ENCODE measurements around the gene NOSTRIN.
"Not testable (repeated sequence)": the region's sequence is repeated elsewhere in the genome, so short reads cannot be mapped to it uniquely, and the experiment has no call there.

Gene NOSTRIN

GRCh38 chr2:168789776-168790175 lies 12.7 kb upstream of the NOSTRIN start (continued):
- TF ChIP-seq, protein P1, sequence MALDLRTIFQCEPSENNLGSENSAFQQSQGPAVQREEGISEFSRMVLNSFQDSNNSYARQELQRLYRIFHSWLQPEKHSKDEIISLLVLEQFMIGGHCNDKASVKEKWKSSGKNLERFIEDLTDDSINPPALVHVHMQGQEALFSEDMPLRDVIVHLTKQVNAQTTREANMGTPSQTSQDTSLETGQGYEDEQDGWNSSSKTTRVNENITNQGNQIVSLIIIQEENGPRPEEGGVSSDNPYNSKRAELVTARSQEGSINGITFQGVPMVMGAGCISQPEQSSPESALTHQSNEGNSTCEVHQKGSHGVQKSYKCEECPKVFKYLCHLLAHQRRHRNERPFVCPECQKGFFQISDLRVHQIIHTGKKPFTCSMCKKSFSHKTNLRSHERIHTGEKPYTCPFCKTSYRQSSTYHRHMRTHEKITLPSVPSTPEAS (tag by site-specific recombination; IDR thresholded peaks at IDR 0.05), result no peak
- no peak for TF ChIP-seq ZNF223 (tag by site-specific recombination; IDR thresholded peaks at IDR 0.05)
- no peak for TF ChIP-seq ZNF660 (tag by site-specific recombination; IDR thresholded peaks at IDR 0.05)

DNA sequence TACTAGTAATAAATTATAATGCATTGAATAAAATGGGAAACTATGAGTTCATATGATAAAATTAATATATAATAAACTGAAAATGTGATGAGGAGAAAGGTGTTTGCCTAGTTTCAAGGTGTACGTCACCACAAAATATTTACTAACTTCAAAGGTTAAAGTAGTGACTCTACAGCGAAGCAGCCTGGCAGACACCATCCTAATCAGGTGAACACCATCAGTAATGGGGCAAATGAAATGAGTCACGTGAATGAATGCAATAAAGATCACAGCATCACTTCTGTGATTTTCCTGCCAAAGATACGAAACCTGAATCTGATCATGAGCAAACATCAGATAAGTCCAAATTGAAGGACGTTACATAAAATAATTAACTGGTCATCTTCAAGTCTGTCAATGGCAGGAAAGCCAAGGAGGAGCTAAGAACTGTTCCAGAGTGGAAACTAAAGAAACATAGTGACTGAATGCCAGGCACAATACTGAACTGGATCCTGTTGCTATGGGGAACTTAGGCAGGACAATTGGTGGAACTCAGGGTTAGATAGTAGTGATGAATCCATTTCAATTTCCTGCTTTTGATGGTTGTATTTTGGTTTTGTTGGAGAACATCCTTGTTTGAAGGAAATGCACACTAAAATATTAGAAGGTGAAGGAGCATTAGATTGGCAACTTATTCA lies 12.1 kb upstream of the NOSTRIN start:
- CTCF ChIA-PET, result interaction anchor here (1.7 kb wide), 1 partner anchor 16 kb away, joined by 7 read pairs; no protein-coding TSS in a partner anchor
- no peak overlapping the region for H3K27ac ChIP-seq (ENCODE audit: extremely low read depth, low read depth, low read length)
- TF ChIP-seq ZNF416 (tag by site-specific recombination; IDR thresholded peaks at IDR 0.05) (no peak), ZNF335 (tag by site-specific recombination; conservative IDR thresholded peaks at IDR 0.05) (no peak), ZNF10 (tag by site-specific recombination; IDR thresholded peaks at IDR 0.05) (0 out of 2 replicates have a peak, but pooled peaks have one; percentile 17)
- no peaks in the 10 kb centered on the region for H3K4me1 ChIP-seq (ENCODE audit: control insufficient read depth, insufficient read depth, low read length)
- H3K9me3 ChIP-seq (ENCODE audit: control insufficient read depth, insufficient read depth, low read depth, low read length), result no peaks in the 10 kb centered on the region
- H3K4me3 ChIP-seq (ENCODE audit: low read depth, low read length), result no peak overlapping the region
- POLR2A ChIA-PET, result no interaction called here
- H3K36me3 ChIP-seq (ENCODE audit: control insufficient read depth in 2 of 2, insufficient read depth in 1 of 2, low read length in 2 of 2), result no peaks in the 10 kb centered on the region

DNA sequence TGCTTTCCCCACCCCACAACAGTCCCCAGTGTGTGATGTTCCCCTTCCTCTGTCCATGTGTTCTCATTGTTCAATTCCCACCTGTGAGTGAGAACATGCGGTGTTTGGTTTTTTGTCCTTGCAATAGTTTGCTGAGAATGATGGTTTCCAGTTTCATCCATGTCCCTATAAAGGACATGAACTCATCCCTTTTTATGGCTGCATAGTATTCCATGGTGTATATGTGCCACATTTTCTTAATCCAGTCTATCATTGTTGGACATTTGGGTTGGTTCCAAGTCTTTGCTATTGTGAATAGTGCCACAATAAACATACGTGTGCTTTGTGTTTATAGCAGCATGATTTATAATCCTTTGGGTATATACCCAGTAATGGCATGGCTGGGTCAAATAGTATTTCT lies 11.3 kb upstream of the NOSTRIN start:
- CTCF ChIA-PET; H3K4me3 ChIP-seq (ENCODE audit: low read depth, low read length); H3K9me3 ChIP-seq (ENCODE audit: control insufficient read depth, insufficient read depth, low read depth, low read length); POLR2A ChIA-PET; H3K36me3 ChIP-seq (ENCODE audit: control insufficient read depth in 2 of 2, insufficient read depth in 1 of 2, low read length in 2 of 2); H3K27ac ChIP-seq (ENCODE audit: extremely low read depth, low read depth, low read length); H3K4me1 ChIP-seq (ENCODE audit: control insufficient read depth, insufficient read depth, low read length): not testable (repeated sequence)
- TF ChIP-seq ZNF146 (tag by site-specific recombination; IDR thresholded peaks at IDR 0.05), result peak; percentile 72; the same call in 1 of the 2 replicates

- peaks cover 3% of the 10 kb centered on the region; the same call in 1 of the 2 replicates for H3K4me1 ChIP-seq (ENCODE audit: control insufficient read depth, insufficient read depth, low read length)
- TF ChIP-seq ZNF548 (tag by site-specific recombination; IDR thresholded peaks at IDR 0.05), result no peak
- TF ChIP-seq IKZF3 (tag by site-specific recombination; IDR thresholded peaks at IDR 0.05), result no peak
- no peak for TF ChIP-seq ATF2 (tag by site-specific recombination; IDR thresholded peaks at IDR 0.05; ENCODE audit: low read depth)
- TF ChIP-seq, protein P2, sequence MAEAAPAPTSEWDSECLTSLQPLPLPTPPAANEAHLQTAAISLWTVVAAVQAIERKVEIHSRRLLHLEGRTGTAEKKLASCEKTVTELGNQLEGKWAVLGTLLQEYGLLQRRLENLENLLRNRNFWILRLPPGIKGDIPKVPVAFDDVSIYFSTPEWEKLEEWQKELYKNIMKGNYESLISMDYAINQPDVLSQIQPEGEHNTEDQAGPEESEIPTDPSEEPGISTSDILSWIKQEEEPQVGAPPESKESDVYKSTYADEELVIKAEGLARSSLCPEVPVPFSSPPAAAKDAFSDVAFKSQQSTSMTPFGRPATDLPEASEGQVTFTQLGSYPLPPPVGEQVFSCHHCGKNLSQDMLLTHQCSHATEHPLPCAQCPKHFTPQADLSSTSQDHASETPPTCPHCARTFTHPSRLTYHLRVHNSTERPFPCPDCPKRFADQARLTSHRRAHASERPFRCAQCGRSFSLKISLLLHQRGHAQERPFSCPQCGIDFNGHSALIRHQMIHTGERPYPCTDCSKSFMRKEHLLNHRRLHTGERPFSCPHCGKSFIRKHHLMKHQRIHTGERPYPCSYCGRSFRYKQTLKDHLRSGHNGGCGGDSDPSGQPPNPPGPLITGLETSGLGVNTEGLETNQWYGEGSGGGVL (tag by site-specific recombination; IDR thresholded peaks at IDR 0.05), result no peak
- TF ChIP-seq ZNF792 (tag by site-specific recombination; IDR thresholded peaks at IDR 0.05), result no peak
- TF ChIP-seq KLF10 (tag by site-specific recombination; IDR thresholded peaks at IDR 0.05), result no peak
- TF ChIP-seq ZNF157 (tag by site-specific recombination; IDR thresholded peaks at IDR 0.05), result no peak
- no peak for TF ChIP-seq ZNF202 (tag by site-specific recombination; IDR thresholded peaks at IDR 0.05; ENCODE audit: borderline replicate concordance)
- no peak for TF ChIP-seq ZNF626 (tag by site-specific recombination; IDR thresholded peaks at IDR 0.05)
- no peak for TF ChIP-seq ZNF221 (tag by site-specific recombination; IDR thresholded peaks at IDR 0.05; ENCODE audit: borderline replicate concordance)
- no peak for TF ChIP-seq ZNF239 (tag by site-specific recombination; IDR thresholded peaks at IDR 0.05)
- no peaks in the 10 kb centered on the region for H3K36me3 ChIP-seq (ENCODE audit: control insufficient read depth in 2 of 2, insufficient read depth in 1 of 2, low read length in 2 of 2)
- H3K27ac ChIP-seq (ENCODE audit: extremely low read depth, low read depth, low read length), result no peak overlapping the region
- CTCF ChIA-PET, result interaction anchor here (1.1 kb wide), 1 partner anchor 14 kb away, joined by 4 read pairs; no protein-coding TSS in a partner anchor
- H3K4me3 ChIP-seq (ENCODE audit: low read depth, low read length), result no peak overlapping the region
- H3K9me3 ChIP-seq (ENCODE audit: control insufficient read depth, insufficient read depth, low read depth, low read length), result no peaks in the 10 kb centered on the region
- POLR2A ChIA-PET, result interaction anchor here (0.6 kb wide), 1 partner anchor 8 kb away, joined by 3 read pairs; no protein-coding TSS in a partner anchor
These were observed 8.8 kb upstream of the NOSTRIN start for GRCh38 chr2:168793596-168793995.

All from HEK293 (cell line).